Upper lobe of right lung (tissue), 1 donor: ENCODE measurements around the gene CCNF. TPM values are rescaled to one million over a fixed set of nuclear protein-coding genes. Genes with fewer than 3 reads are reported as not detected.

Experiments used
- ATAC-seq: fragments of 200-7000 bp; cut with Tn5 transposase; one replicate; pipeline ENCODE4 v1.9.1; 2020; ENCODE audit warnings: mild to moderate bottlenecking, moderate library complexity
- DNase-seq: peaks from one replicate; pipeline ENCODE4 v3.0.0-alpha.2; 2020
- H3K27ac ChIP-seq: fragments of 200-600 bp; one replicate; pipeline ENCODE4 v1.8.0; 2022
- H3K27me3 ChIP-seq: fragments of 200-600 bp; one replicate; pipeline ENCODE4 v1.8.0; 2022; ENCODE audit warnings: mild to moderate bottlenecking
- H3K36me3 ChIP-seq: fragments of 200-600 bp; one replicate; pipeline ENCODE4 v1.8.0; 2022
- H3K4me1 ChIP-seq: fragments of 200-600 bp; one replicate; pipeline ENCODE4 v1.8.0; 2022
- H3K4me3 ChIP-seq: fragments of 200-600 bp; one replicate; pipeline ENCODE4 v1.8.0; 2022; ENCODE audit warnings: mild to moderate bottlenecking
- H3K9me3 ChIP-seq: fragments of 200-600 bp; one replicate; pipeline ENCODE4 v1.8.0; 2022
- intact Hi-C: fragments of 100-400 bp; cut with DNase I; formaldehyde crosslinking; loops from one replicate; pipeline ENCODE4 v1.11.0; 2022
- total RNA-seq: library from RNA; stranded (reverse); fragmentation: NEBNext Ultra II Directional; extraction: Animal tissue kit (Norgen Biotek cat#: 25700); gene quantifications from one replicate; pipeline ENCODE4 v1.2.1, GENCODE V29; 2021
- TF ChIP-seq, protein P1 (sequence below): fragments of 200-600 bp; IDR thresholded peaks from one replicate; pipeline ENCODE4 v1.8.0; 2022; ENCODE audit warnings: antibody characterized with exemption
- donor health status: DM: no; HTN: yes; CAD: no; lungs with severe emphysema.

CCNF gene
- total RNA-seq, 1 donor from 2014 or later: 3.6 TPM

DNA sequence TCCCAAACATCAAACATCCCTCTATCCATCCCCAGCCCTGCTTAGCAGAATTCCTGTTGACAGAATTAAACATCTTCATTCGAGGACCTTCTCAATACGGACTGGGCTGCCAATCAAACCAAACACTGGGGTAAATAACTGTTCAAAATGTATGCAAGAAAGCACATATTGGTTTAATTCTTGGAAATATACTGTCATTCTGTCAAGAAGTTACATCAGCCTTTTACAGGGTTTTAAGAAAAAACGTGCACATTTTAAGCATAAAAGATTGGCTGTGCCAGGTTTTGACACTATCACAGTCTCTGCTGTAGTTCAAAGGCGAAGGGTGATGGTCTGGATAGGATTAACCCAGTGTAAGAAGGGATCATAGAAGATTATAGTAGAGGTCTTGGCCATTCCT lies 25.1 kb upstream of the CCNF start:
- H3K4me1 ChIP-seq: no peaks in the 10 kb centered on the region
- no peak overlapping the region for H3K27ac ChIP-seq
- no peaks in the 10 kb centered on the region for H3K9me3 ChIP-seq
- DNase-seq: no peak
- H3K36me3 ChIP-seq: no peaks in the 10 kb centered on the region
- intact Hi-C loops: no loop called here
- ATAC-seq: no peak
- TF ChIP-seq, protein P1, sequence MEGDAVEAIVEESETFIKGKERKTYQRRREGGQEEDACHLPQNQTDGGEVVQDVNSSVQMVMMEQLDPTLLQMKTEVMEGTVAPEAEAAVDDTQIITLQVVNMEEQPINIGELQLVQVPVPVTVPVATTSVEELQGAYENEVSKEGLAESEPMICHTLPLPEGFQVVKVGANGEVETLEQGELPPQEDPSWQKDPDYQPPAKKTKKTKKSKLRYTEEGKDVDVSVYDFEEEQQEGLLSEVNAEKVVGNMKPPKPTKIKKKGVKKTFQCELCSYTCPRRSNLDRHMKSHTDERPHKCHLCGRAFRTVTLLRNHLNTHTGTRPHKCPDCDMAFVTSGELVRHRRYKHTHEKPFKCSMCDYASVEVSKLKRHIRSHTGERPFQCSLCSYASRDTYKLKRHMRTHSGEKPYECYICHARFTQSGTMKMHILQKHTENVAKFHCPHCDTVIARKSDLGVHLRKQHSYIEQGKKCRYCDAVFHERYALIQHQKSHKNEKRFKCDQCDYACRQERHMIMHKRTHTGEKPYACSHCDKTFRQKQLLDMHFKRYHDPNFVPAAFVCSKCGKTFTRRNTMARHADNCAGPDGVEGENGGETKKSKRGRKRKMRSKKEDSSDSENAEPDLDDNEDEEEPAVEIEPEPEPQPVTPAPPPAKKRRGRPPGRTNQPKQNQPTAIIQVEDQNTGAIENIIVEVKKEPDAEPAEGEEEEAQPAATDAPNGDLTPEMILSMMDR: no peak
- no peak overlapping the region for H3K4me3 ChIP-seq
- H3K27me3 ChIP-seq: no peaks in the 10 kb centered on the region

DNA sequence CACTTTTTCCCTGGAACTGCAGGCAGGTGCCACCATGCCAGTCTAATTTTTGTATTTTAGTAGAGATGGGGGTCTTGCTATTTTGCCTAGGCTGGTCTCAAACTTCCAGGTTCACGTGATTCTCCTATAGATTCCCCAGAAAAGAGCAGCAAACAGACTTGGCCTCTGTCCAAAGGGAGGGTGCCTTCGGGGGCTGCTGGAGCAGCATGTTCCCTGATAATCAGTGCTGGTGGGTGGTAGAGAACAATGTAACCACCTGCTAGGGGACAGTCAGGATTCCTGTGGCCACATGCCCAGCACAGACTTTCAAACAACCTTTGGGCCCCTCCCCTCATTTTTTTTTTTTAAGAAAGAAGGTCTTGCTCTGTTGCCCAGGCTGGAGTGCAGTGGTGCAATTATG lies 14.2 kb upstream of the CCNF start:
- ATAC-seq (no peak), DNase-seq (no peak)
- H3K27ac ChIP-seq: no peak overlapping the region
- no peaks in the 10 kb centered on the region for H3K4me1 ChIP-seq
- H3K4me3 ChIP-seq: no peak overlapping the region
- no peaks in the 10 kb centered on the region for H3K36me3 ChIP-seq
- H3K9me3 ChIP-seq: no peaks in the 10 kb centered on the region
- peaks cover 36% of the 10 kb centered on the region for H3K27me3 ChIP-seq
- intact Hi-C loops: loop anchor here (10.0 kb wide), 1 partner anchor 50 kb away; no protein-coding TSS in a partner anchor
- TF ChIP-seq, protein P1: no peak

DNA sequence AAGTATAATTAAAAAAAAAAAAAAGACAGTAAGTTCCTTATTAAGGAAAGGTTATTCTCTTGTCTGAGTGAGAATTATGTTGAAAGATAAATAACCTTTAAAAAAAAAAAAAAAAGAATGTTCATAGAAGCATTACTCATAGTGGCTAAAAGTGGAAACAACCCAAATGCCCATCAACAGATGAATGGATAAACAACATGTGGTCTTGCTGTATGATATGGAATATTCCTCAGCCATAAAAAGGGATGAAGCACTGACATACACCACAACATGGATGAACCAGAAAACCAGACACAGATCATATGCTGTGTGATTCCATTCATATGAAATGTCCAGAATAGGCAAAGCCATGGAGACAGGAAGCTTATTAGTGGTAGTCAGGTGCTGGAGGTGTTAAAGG lies 9.2 kb upstream of the CCNF start:
- DNase-seq (no peak), ATAC-seq (no peak)
- no peak overlapping the region for H3K27ac ChIP-seq
- H3K4me1 ChIP-seq: no peaks in the 10 kb centered on the region
- TF ChIP-seq, protein P1: no peak
- no peak overlapping the region for H3K4me3 ChIP-seq
- intact Hi-C loops: no loop called here
- H3K27me3 ChIP-seq: peaks cover 28% of the 10 kb centered on the region
- H3K9me3 ChIP-seq: no peaks in the 10 kb centered on the region
- no peaks in the 10 kb centered on the region for H3K36me3 ChIP-seq

DNA sequence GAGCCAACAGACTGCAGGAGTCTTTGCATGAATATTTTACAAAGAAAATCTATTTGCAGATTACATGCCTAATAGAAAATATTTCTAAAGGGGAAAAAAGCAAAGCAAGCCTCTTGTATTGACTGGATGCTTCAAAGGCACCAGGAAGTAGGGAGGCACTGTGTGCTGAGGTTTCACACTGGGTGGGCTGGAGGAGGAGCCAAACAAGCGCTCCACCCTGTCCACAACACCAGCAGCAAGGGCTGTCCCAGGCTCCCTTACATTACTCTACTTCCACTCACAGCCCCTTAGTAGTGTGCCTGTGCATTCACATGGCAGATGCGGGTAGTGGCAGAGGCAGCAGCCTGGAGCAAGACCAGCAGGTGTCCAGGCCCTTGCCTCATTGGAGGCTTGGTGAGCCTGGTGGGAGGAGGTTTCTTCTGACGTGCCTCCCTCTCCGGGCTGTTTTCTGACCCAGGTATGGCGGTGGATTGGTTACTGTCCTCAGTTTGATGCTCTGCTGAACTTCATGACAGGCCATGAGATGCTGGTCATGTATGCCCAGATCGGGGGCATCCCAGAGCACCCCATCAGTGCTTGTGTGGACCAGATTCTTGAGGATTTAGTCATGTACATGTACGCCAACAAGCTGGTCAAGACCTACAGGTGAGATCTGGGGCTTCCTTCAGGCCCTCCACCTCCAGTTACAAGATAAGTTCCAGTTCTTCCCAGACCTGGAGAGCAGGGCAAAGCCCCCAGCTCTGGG lies 7.0 kb upstream of the CCNF start:
- Histone ChIP-seq H3K27ac (no peak overlapping the region), H3K4me3 (no peak overlapping the region), H3K9me3 (no peaks in the 10 kb centered on the region), H3K36me3 (no peaks in the 10 kb centered on the region), H3K4me1 (no peaks in the 10 kb centered on the region), H3K27me3 (peaks cover 15% of the 10 kb centered on the region)
- intact Hi-C loops: no loop called here
- peak; percentile 55 for DNase-seq
- TF ChIP-seq, protein P1: no peak
- no peak for ATAC-seq

DNA sequence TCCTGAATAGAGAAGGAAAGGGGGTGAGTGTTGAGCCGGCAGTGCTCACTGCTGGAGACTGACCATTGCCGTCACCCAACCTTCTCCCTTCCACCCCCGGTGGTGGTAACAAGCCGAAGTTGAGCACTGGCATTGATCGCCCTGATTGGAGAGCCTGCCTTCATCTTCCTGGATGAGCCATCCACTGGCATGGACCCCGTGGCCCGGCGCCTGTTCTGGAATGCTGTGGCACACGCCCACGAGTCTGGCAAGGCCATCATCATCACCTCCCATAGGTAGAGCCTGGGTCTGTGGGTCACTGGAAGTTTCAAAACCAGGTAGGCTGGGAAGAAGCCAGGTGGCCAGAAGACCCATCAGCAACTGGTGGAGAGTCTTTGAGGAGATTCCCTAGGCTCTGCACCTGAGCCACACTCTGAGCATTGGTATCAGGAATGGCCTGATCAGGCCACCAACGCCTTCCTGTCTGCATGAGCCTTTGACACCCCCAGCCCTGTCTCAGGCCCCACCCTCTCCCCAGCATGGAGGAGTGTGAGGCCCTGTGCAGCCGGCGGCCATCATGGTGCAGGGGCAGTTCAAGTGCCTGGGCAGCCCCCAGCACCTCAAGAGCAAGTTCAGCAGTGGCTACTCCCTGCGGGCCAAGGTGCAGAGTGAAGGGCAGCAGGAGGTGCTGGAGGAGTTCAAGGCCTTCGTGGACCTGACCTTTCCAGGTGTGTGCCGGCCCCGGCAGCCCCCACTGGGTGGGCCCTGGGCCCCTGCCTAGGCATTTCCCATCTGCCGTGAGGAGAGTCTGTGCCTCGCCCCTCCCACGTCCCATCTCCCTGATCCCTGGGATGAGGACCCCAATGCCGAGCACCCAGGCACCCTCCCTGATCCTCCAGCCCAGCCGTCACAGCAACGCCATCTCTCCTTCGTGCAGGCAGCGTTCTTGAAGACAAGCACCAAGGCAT lies 4.9 kb upstream of the CCNF start:
- intact Hi-C loops: no loop called here
- DNase-seq (peak; percentile 63), ATAC-seq (no peak)
- no peaks in the 10 kb centered on the region for H3K9me3 ChIP-seq
- H3K27ac ChIP-seq: no peak overlapping the region
- H3K4me3 ChIP-seq: no peak overlapping the region
- H3K27me3 ChIP-seq: no peaks in the 10 kb centered on the region
- H3K4me1 ChIP-seq: peaks cover 4% of the 10 kb centered on the region
- no peaks in the 10 kb centered on the region for H3K36me3 ChIP-seq
- TF ChIP-seq, protein P1: no peak
